KBM-7 (cell line): ENCODE data around the gene AMIGO3.

Experiments
- DNase-seq: peaks from one replicate; pipeline ENCODE4 v3.0.0-alpha.2; 2015
- in situ Hi-C: fragments of 300-500 bp; cut with MboI; formaldehyde crosslinking; loops from 2 replicates; pipeline ENCODE4 v1.14.3; 2020; ENCODE audit warnings: low sequenced_read_pairs, low pct_unique_long_range_greater_than_20kb, mixed read lengths

AMIGO3 gene

GRCh38 chr3:49675912-49676311 lies 43.6 kb downstream of the AMIGO3 start:
- no peak for DNase-seq
- in situ Hi-C loops, result loop anchor here (10.0 kb wide), 1 partner anchor 131 kb away; no protein-coding TSS in a partner anchor

GRCh38 chr3:49674497-49674983 lies 44.9 kb downstream of the AMIGO3 start:
- in situ Hi-C loops, result loop anchor here (10.0 kb wide), 1 partner anchor 130 kb away; no protein-coding TSS in a partner anchor
- no peak for DNase-seq

GRCh38 chr3:49673715-49674496 lies 45.6 kb downstream of the AMIGO3 start, which contains the start of gene APEH:
Gene APEH, plus strand, starts transcription at chr3:49674351. Its CDS starts 51 bp downstream, at chr3:49674402.
- DNase-seq, result peak; percentile 99
- in situ Hi-C loops, result loop anchor here (10.0 kb wide), 1 partner anchor 129 kb away; no protein-coding TSS in a partner anchor

GRCh38 chr3:49673121-49673714 lies 46.3 kb downstream of the AMIGO3 start:
- in situ Hi-C loops, result loop anchor here (10.0 kb wide), 1 partner anchor 128 kb away; no protein-coding TSS in a partner anchor
- DNase-seq, result peak; percentile 44

GRCh38 chr3:49671291-49672288 lies 47.9 kb downstream of the AMIGO3 start:
- peak; percentile 92 for DNase-seq
- in situ Hi-C loops, result loop anchor here (10.0 kb wide), 1 partner anchor 127 kb away; no protein-coding TSS in a partner anchor

- in situ Hi-C loops, result loop anchor here (10.0 kb wide), 1 partner anchor 126 kb away; no protein-coding TSS in a partner anchor
- DNase-seq, result no peak
Measured at GRCh38 chr3:49670940-49671290, 48.6 kb downstream of the AMIGO3 start.

GRCh38 chr3:49669352-49669751 lies 50.1 kb downstream of the AMIGO3 start:
- in situ Hi-C loops, result no loop called here
- DNase-seq, result no peak

- no peak for DNase-seq
- in situ Hi-C loops, result no loop called here
Measured at GRCh38 chr3:49668861-49669260, 50.6 kb downstream of the AMIGO3 start.

- in situ Hi-C loops, result no loop called here
- DNase-seq, result peak; percentile 10
Measured at GRCh38 chr3:49668414-49668797, 51.1 kb downstream of the AMIGO3 start.

- no peak for DNase-seq
- in situ Hi-C loops, result no loop called here
Measured at GRCh38 chr3:49667701-49668413, 51.6 kb downstream of the AMIGO3 start.
